Activated CD4-positive, alpha-beta memory T cell treated with anti-CD3 and anti-CD28 coated beads, Interleukin-2, amount 10 ng/mL, durations not matched to agents 7 days and 5 days (primary cell): ENCODE results near the gene FAM210B. TPM values are rescaled to one million over a fixed set of nuclear protein-coding genes. Genes with fewer than 3 reads are reported as not detected.

Source experiments
- CTCF ChIA-PET: fragments of 350-600 bp; sonication (Branson Sonifier 250); formaldehyde crosslinking; loops from one replicate; lab custom pipeline; 2021; ENCODE audit warnings: antibody characterized with exemption, inconsistent platforms; lab: Charles Lee
- POLR2A ChIA-PET: fragments of 350-600 bp; sonication (Branson Sonifier 250); formaldehyde crosslinking; loops from one replicate; lab custom pipeline; 2021; ENCODE audit warnings: antibody characterized with exemption; lab: Charles Lee
- DNase-seq: peaks from one replicate; pipeline ENCODE4 v3.0.0-alpha.2; 2020
- H3K27ac Mint-ChIP-seq: one replicate; pipeline ENCODE4 v1.8.0; 2021; ENCODE audit warnings: mild to moderate bottlenecking, mixed read lengths
- H3K27me3 Mint-ChIP-seq: one replicate; pipeline ENCODE4 v1.8.0; 2021; ENCODE audit warnings: mixed read lengths
- H3K36me3 Mint-ChIP-seq: one replicate; pipeline ENCODE4 v1.8.0; 2021; ENCODE audit warnings: low read depth, mixed read lengths
- H3K4me1 Mint-ChIP-seq: one replicate; pipeline ENCODE4 v1.8.0; 2021; ENCODE audit warnings: mixed read lengths
- H3K4me3 Mint-ChIP-seq: one replicate; pipeline ENCODE4 v1.8.0; 2021; ENCODE audit warnings: mild to moderate bottlenecking, mixed read lengths
- H3K9me3 Mint-ChIP-seq: one replicate; pipeline ENCODE4 v1.8.0; 2021; ENCODE audit warnings: mixed read lengths
- total RNA-seq, 2 experiments: library from RNA; stranded (reverse); gene quantifications; one replicate each; pipeline ENCODE4 v1.2.3, GENCODE V29; 2021

The FAM210B gene
- total RNA-seq, 2 experiments from 2014 or later, result 3.7 to 4.3 TPM

DNA sequence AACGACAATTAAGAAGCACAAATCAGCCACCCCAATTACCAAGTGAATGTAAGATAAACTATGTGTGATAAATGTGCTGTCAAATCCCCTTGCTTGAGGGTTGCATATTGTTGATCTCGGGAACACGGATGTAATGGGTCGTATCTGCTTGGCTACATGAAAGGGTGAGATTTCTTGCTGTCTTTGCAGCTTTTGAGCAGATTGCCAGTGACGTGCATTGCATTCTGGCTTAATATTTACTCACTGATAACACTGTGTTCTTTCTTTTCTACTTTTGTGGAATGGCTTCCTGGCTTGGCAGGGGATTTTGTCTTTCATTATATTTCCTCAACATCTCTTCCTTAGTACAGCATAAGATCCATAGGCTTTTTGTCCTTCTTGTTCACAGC lies 10.5 kb upstream of the FAM210B start:
- DNase-seq, result no peak
- Mint-ChIP-seq H3K9me3 (no peaks in the 10 kb centered on the region), H3K36me3 (no peaks in the 10 kb centered on the region), H3K4me1 (peaks cover 3% of the 10 kb centered on the region), H3K27me3 (peaks cover 36% of the 10 kb centered on the region), H3K27ac (no peak overlapping the region), H3K4me3 (no peak overlapping the region)
- ChIA-PET CTCF (no interaction called here), POLR2A (no interaction called here)

GRCh38 chr20:56348746-56349145 lies 10.0 kb upstream of the FAM210B start:
- Mint-ChIP-seq H3K27me3 (peaks cover 32% of the 10 kb centered on the region), H3K9me3 (no peaks in the 10 kb centered on the region), H3K4me1 (peaks cover 3% of the 10 kb centered on the region), H3K27ac (no peak overlapping the region), H3K4me3 (no peak overlapping the region), H3K36me3 (no peaks in the 10 kb centered on the region)
- POLR2A ChIA-PET, result no interaction called here
- CTCF ChIA-PET, result no interaction called here
- DNase-seq, result no peak

- H3K4me1 Mint-ChIP-seq, result no peaks in the 10 kb centered on the region
- peaks cover 14% of the 10 kb centered on the region for H3K27me3 Mint-ChIP-seq
- ChIA-PET POLR2A (no interaction called here), CTCF (no interaction called here)
- DNase-seq, result no peak
- no peak overlapping the region for H3K27ac Mint-ChIP-seq
- no peaks in the 10 kb centered on the region for H3K9me3 Mint-ChIP-seq
- no peaks in the 10 kb centered on the region for H3K36me3 Mint-ChIP-seq
- H3K4me3 Mint-ChIP-seq, result no peak overlapping the region
Observed at GRCh38 chr20:56350842-56351241, 7.9 kb upstream of the FAM210B start.

- CTCF ChIA-PET, result interaction anchor here (1.4 kb wide), 1 partner anchor 8 kb away, joined by 6 read pairs; no protein-coding TSS in a partner anchor
- H3K27ac Mint-ChIP-seq, result no peak overlapping the region
- DNase-seq, result no peak
- H3K9me3 Mint-ChIP-seq, result no peaks in the 10 kb centered on the region
- H3K4me3 Mint-ChIP-seq, result no peak overlapping the region
- H3K4me1 Mint-ChIP-seq, result no peaks in the 10 kb centered on the region
- POLR2A ChIA-PET, result interaction anchor here (2.0 kb wide), 1 partner anchor 40 kb away, joined by 7 read pairs; the partner anchor contains the start of genes AURKA and CSTF1
- no peaks in the 10 kb centered on the region for H3K36me3 Mint-ChIP-seq
- peaks cover 10% of the 10 kb centered on the region for H3K27me3 Mint-ChIP-seq
Observed at GRCh38 chr20:56352345-56353055, 6.3 kb upstream of the FAM210B start.

- Mint-ChIP-seq H3K4me1 (peaks cover 3% of the 10 kb centered on the region), H3K4me3 (no peak overlapping the region), H3K27me3 (peaks cover 10% of the 10 kb centered on the region), H3K36me3 (no peaks in the 10 kb centered on the region), H3K27ac (no peak overlapping the region), H3K9me3 (no peaks in the 10 kb centered on the region)
- DNase-seq, result no peak
- POLR2A ChIA-PET, result interaction anchor here (2.0 kb wide), 1 partner anchor 39 kb away, joined by 7 read pairs; the partner anchor contains the start of genes AURKA and CSTF1
- CTCF ChIA-PET, result interaction anchor here (1.4 kb wide), 1 partner anchor 9 kb away, joined by 6 read pairs; no protein-coding TSS in a partner anchor
Observed at GRCh38 chr20:56353356-56353755, 5.4 kb upstream of the FAM210B start.

DNA sequence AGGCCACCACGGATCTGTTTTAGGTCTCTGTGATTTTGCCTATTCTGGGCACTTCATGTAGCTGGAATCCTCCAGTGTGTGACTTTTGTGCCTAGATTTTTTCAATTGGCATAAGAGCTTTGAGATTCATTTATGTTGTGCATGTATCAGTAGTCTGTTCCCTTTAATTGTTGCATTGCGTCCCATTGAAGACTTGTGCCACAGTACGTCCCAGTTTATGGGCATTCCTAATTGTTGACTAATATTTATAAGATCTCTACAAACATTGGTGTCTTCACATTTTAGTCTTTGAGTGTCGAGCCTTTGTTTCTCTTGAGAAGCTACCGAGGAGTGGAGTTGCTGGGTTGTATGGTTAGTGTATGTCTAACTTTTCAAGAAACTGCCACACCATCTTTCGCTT lies 704 bp upstream of the FAM210B start:
- H3K27ac Mint-ChIP-seq, result no peak overlapping the region
- ChIA-PET POLR2A (interaction anchor here (1.4 to 3.4 kb wide), 2 partner anchors 34 to 37 kb away, joined by 3 to 19 read pairs; partner anchors contain the start of genes AURKA and CSTF1), CTCF (interaction anchor here (1.0 to 1.2 kb wide), 4 partner anchors 15 to 111 kb away, joined by 4 to 5 read pairs (median 4); no protein-coding TSS in a partner anchor)
- H3K4me3 Mint-ChIP-seq, result peak overlapping the region; percentile 48
- peaks cover 13% of the 10 kb centered on the region for H3K4me1 Mint-ChIP-seq
- peaks cover 5% of the 10 kb centered on the region for H3K27me3 Mint-ChIP-seq
- no peaks in the 10 kb centered on the region for H3K36me3 Mint-ChIP-seq
- no peaks in the 10 kb centered on the region for H3K9me3 Mint-ChIP-seq
- DNase-seq, result no peak

- ChIA-PET CTCF (interaction anchor here (0.6 to 1.9 kb wide), 6 partner anchors 13 to 189 kb away, joined by 3 to 5 read pairs (median 4); partner anchors contain the start of gene MC3R), POLR2A (interaction anchor here (0.9 to 3.4 kb wide), 7 partner anchors 9 to 110 kb away, joined by 3 to 19 read pairs (median 4); partner anchors contain the start of genes AURKA and CSTF1)
- peak overlapping the region; percentile 77 for H3K4me3 Mint-ChIP-seq
- no peak overlapping the region for H3K27ac Mint-ChIP-seq
- peaks cover 5% of the 10 kb centered on the region for H3K27me3 Mint-ChIP-seq
- no peaks in the 10 kb centered on the region for H3K9me3 Mint-ChIP-seq
- H3K4me1 Mint-ChIP-seq, result peaks cover 13% of the 10 kb centered on the region
- DNase-seq, result no peak
- no peaks in the 10 kb centered on the region for H3K36me3 Mint-ChIP-seq
Observed at GRCh38 chr20:56359212-56360132, 698 bp downstream of the FAM210B start.

DNA sequence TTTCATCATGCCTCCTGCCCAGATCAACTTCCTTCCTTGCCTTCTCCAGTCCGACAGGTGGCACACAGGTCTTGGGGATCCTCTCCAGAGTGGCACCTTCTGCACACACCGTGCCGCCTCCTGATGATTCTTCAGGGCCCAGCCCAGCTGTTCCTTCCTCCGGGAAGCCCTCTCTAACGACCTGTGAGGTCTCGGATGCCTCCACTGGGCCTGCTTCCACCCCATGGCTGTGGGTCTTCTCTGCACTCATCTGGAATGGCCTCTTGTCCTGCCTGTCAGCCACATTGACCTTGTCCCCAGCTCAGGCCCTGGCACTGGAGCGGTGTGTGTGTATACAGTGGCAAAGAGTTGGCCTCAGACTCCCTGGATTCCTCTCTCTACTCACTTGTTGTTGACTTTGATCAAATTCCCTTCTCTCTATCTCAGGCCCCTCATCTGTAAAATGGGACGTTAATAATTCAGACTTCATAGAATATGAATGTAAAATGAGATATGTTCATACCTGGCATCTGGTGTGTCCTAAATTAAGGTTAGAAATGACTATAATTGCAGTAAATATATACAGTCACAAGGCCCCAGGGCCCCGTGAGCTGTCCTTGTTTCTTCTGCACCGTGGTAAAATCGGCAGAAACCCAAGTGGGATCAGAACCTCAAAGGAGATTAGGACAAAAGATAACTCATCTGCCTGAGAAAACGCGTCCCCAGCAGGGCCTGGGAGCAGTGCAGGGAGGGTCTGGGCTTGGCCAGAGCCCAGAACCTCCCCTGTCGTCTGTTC lies 1.5 kb downstream of the FAM210B start:
- ChIA-PET CTCF (interaction anchor here (1.9 kb wide), 1 partner anchor 112 kb away, joined by 4 read pairs; the partner anchor contains the start of gene MC3R), POLR2A (interaction anchor here (1.3 to 3.4 kb wide), 3 partner anchors 13 to 109 kb away, joined by 4 to 19 read pairs (median 5); partner anchors contain the start of genes AURKA and CSTF1)
- Mint-ChIP-seq H3K27me3 (peaks cover 5% of the 10 kb centered on the region), H3K27ac (no peak overlapping the region), H3K4me1 (peaks cover 13% of the 10 kb centered on the region), H3K4me3 (peak overlapping the region; percentile 56), H3K36me3 (no peaks in the 10 kb centered on the region), H3K9me3 (no peaks in the 10 kb centered on the region)
- DNase-seq, result no peak

DNA sequence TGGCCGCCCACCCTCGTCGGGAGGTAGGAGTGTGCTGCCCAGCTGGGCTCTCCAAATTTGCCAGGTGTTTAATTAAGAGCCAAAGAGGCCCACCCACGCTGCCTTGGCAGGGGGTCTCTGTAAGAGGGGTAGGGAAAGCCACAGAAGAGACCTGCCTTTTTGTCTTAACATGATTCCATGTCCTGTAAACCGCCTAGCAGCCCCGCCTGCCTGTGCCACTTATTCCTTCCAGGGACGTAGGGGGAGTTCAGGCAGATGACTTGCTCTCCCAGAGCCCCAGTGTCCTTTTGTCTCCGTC lies 2.1 kb downstream of the FAM210B start:
- CTCF ChIA-PET, result no interaction called here
- no peak for DNase-seq
- H3K4me3 Mint-ChIP-seq, result peak overlapping the region; percentile 5
- H3K27me3 Mint-ChIP-seq, result peaks cover 5% of the 10 kb centered on the region
- no peaks in the 10 kb centered on the region for H3K9me3 Mint-ChIP-seq
- H3K27ac Mint-ChIP-seq, result no peak overlapping the region
- peaks cover 13% of the 10 kb centered on the region for H3K4me1 Mint-ChIP-seq
- no peaks in the 10 kb centered on the region for H3K36me3 Mint-ChIP-seq
- POLR2A ChIA-PET, result interaction anchor here (1.6 kb wide), 1 partner anchor 12 kb away, joined by 5 read pairs; no protein-coding TSS in a partner anchor

- Mint-ChIP-seq H3K27ac (no peak overlapping the region), H3K27me3 (peaks cover 5% of the 10 kb centered on the region), H3K36me3 (no peaks in the 10 kb centered on the region), H3K4me1 (peaks cover 13% of the 10 kb centered on the region), H3K4me3 (no peak overlapping the region), H3K9me3 (no peaks in the 10 kb centered on the region)
- CTCF ChIA-PET, result no interaction called here
- POLR2A ChIA-PET, result no interaction called here
- DNase-seq, result no peak
Observed at GRCh38 chr20:56361900-56362299, 3.1 kb downstream of the FAM210B start.

DNA sequence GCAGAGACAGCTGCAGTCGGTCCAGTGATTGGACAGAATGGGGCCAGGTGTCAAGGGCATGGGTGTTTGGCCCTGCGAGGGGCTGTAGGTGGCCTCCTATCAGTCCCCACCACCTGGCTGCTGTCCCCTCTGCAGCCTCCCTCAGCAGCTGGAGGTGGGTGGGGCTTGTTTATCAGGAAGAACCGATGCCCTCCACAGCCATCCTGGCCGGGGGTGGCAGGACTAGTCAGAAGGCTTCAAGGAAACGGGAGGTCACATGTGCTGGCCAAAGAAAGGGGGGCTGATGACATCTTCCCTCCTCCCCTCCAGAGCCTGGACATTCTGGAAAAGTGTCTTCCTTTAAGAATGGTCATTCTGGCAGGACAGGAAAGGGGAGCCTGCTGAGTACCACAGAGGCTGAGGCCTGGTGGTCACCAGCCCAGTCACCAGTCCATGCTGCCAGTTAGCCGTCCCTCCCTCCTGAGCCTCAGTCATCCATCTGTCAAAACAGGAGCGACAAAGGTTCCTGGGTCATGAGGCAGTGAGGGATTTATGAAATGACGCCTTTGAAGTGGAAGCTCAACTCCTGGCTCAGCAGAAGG lies 4.1 kb downstream of the FAM210B start:
- POLR2A ChIA-PET, result no interaction called here
- H3K4me1 Mint-ChIP-seq, result peaks cover 13% of the 10 kb centered on the region
- no peaks in the 10 kb centered on the region for H3K36me3 Mint-ChIP-seq
- H3K4me3 Mint-ChIP-seq, result no peak overlapping the region
- CTCF ChIA-PET, result no interaction called here
- no peaks in the 10 kb centered on the region for H3K9me3 Mint-ChIP-seq
- peaks cover 3% of the 10 kb centered on the region for H3K27me3 Mint-ChIP-seq
- DNase-seq, result no peak
- H3K27ac Mint-ChIP-seq, result no peak overlapping the region

- Mint-ChIP-seq H3K27ac (no peak overlapping the region), H3K4me1 (peaks cover 9% of the 10 kb centered on the region), H3K4me3 (no peak overlapping the region), H3K9me3 (no peaks in the 10 kb centered on the region), H3K27me3 (no peaks in the 10 kb centered on the region), H3K36me3 (peaks cover 5% of the 10 kb centered on the region)
- DNase-seq, result no peak
- ChIA-PET CTCF (no interaction called here), POLR2A (no interaction called here)
Observed at GRCh38 chr20:56363491-56363890, 4.7 kb downstream of the FAM210B start.
